Panc1 (cell line): Measurements from ENCODE around the gene B4GALT2.

Experiments
- POLR2AphosphoS5 ChIP-seq: IDR thresholded peaks from 2 replicates; pipeline ENCODE4 v1.6.1; 2012; ENCODE audit warnings: mild to moderate bottlenecking, low read depth, low read length, moderate library complexity
- SIN3A ChIP-seq: IDR thresholded peaks from 2 replicates; pipeline ENCODE4 v1.6.1; 2012; ENCODE audit warnings: low read depth, mild to moderate bottlenecking, low read length, moderate library complexity, borderline replicate concordance; ENCODE audit not compliant: insufficient read depth
- TF ChIP-seq, protein P1 (sequence below): fragments of 450-650 bp; IDR thresholded peaks from 2 replicates; pipeline ENCODE4 v1.5.1; 2017; ENCODE audit warnings: mild to moderate bottlenecking
- TF ChIP-seq, protein P2 (sequence below), 2 experiments: IDR thresholded peaks; 2 replicates each; pipeline ENCODE4 v1.6.1; 2011 to 2012; ENCODE audit warnings: low read depth in 2 of 2, control low read depth in 1 of 2, low read length in 1 of 2, mild to moderate bottlenecking in 1 of 2, moderate library complexity in 1 of 2; ENCODE audit not compliant: insufficient read depth in 1 of 2

DNA sequence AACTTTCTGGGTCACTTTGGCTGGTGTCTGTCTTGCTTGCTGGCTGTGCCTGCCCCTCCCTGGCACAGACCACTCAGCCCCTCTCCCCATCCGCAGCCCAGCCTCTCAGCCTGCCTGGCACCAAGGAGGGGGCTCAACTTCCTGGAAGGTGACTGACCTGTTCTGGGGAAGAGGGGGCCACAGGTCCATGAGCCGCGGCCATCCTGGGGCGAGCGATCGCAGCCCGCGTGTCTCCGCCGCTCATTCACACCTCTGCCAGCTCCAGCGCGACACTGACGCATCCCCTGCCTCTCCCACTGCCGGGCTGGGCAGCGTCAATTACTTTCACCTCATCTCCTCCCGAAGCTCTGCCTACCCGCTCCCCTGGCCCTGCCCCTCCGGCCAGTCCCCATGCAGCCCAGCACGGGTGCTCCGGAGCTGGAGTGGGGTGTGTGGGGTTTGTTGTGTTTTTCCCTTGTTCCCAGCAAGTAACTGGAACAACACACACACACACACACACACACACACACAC, 37.9 kb downstream of the B4GALT2 start:
- TF ChIP-seq, protein P1, sequence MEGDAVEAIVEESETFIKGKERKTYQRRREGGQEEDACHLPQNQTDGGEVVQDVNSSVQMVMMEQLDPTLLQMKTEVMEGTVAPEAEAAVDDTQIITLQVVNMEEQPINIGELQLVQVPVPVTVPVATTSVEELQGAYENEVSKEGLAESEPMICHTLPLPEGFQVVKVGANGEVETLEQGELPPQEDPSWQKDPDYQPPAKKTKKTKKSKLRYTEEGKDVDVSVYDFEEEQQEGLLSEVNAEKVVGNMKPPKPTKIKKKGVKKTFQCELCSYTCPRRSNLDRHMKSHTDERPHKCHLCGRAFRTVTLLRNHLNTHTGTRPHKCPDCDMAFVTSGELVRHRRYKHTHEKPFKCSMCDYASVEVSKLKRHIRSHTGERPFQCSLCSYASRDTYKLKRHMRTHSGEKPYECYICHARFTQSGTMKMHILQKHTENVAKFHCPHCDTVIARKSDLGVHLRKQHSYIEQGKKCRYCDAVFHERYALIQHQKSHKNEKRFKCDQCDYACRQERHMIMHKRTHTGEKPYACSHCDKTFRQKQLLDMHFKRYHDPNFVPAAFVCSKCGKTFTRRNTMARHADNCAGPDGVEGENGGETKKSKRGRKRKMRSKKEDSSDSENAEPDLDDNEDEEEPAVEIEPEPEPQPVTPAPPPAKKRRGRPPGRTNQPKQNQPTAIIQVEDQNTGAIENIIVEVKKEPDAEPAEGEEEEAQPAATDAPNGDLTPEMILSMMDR = no peak
- TF ChIP-seq SIN3A (no peak), POLR2AphosphoS5 (no peak)
- TF ChIP-seq, protein P2, sequence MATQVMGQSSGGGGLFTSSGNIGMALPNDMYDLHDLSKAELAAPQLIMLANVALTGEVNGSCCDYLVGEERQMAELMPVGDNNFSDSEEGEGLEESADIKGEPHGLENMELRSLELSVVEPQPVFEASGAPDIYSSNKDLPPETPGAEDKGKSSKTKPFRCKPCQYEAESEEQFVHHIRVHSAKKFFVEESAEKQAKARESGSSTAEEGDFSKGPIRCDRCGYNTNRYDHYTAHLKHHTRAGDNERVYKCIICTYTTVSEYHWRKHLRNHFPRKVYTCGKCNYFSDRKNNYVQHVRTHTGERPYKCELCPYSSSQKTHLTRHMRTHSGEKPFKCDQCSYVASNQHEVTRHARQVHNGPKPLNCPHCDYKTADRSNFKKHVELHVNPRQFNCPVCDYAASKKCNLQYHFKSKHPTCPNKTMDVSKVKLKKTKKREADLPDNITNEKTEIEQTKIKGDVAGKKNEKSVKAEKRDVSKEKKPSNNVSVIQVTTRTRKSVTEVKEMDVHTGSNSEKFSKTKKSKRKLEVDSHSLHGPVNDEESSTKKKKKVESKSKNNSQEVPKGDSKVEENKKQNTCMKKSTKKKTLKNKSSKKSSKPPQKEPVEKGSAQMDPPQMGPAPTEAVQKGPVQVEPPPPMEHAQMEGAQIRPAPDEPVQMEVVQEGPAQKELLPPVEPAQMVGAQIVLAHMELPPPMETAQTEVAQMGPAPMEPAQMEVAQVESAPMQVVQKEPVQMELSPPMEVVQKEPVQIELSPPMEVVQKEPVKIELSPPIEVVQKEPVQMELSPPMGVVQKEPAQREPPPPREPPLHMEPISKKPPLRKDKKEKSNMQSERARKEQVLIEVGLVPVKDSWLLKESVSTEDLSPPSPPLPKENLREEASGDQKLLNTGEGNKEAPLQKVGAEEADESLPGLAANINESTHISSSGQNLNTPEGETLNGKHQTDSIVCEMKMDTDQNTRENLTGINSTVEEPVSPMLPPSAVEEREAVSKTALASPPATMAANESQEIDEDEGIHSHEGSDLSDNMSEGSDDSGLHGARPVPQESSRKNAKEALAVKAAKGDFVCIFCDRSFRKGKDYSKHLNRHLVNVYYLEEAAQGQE (IDR thresholded peaks at IDR 0.05; ENCODE audit: insufficient read depth in 1 of 2, low read depth in 2 of 2, low read length in 1 of 2) = no peak
